Sigmoid colon (tissue), 7 donors: ENCODE results near the gene TSPAN5. TPM values are rescaled to one million over a fixed set of nuclear protein-coding genes. Genes with fewer than 3 reads are reported as not detected.
A peak's percentile ranks its signal among the peaks of the same experiment; 100 is the strongest.

Experiments used
- DNase-seq: peaks from one replicate; pipeline ENCODE4 v3.0.0-alpha.2; 2019
- H3K27ac ChIP-seq, 4 donors: fragments of 200-600 bp; sonication (generic); one replicate each; pipeline ENCODE4 v1.5.1; 2016 to 2019; ENCODE audit warnings: mild to moderate bottlenecking in 1 of 4
- H3K27me3 ChIP-seq, 3 donors: fragments of 200-600 bp; sonication (generic); one replicate each; pipeline ENCODE4 v1.5.1; 2019; ENCODE audit warnings: mild to moderate bottlenecking in 1 of 3
- H3K36me3 ChIP-seq, 4 donors: fragments of 200-600 bp; sonication (generic); one replicate each; pipeline ENCODE4 v1.5.1; 2016 to 2019
- H3K4me1 ChIP-seq, 4 donors: fragments of 200-600 bp; sonication (generic); one replicate each; pipeline ENCODE4 v1.5.1; 2017 to 2019
- H3K4me3 ChIP-seq, 4 donors: fragments of 200-600 bp; sonication (generic); one replicate each; pipeline ENCODE4 v1.5.1; 2017 to 2019; ENCODE audit warnings: mild to moderate bottlenecking in 2 of 4, moderate library complexity in 1 of 4
- H3K9me3 ChIP-seq, 4 donors: fragments of 200-600 bp in 3 of 4; sonication (generic) in 3 of 4; one replicate each; pipeline versions ENCODE4 v1.5.1 to v1.6.1; 2013 to 2019
- CTCF ChIP-seq, 4 experiments: fragments of 450-650 bp in 3 of 4; fragments of 200-600 bp in 1 of 4; IDR thresholded peaks; one replicate each; pipeline ENCODE4 v1.5.1; 2016 to 2019; ENCODE audit warnings: antibody characterized with exemption in 4 of 4, mild to moderate bottlenecking in 3 of 4, moderate library complexity in 2 of 4
- EP300 ChIP-seq, 4 donors: sonication (generic); formaldehyde crosslinking; IDR thresholded peaks; one replicate each; pipeline ENCODE4 v1.6.1; 2017; ENCODE audit warnings: antibody characterized with exemption in 4 of 4
- POLR2A ChIP-seq, 2 donors: fragments of 450-650 bp; IDR thresholded peaks; one replicate each; pipeline ENCODE4 v1.6.1; 2016; ENCODE audit warnings: antibody characterized with exemption in 2 of 2, mild to moderate bottlenecking in 2 of 2, moderate library complexity in 2 of 2
- POLR2AphosphoS5 ChIP-seq, 4 donors: sonication (generic); formaldehyde crosslinking; IDR thresholded peaks; one replicate each; pipeline ENCODE4 v1.6.1; 2017; ENCODE audit warnings: antibody characterized with exemption in 4 of 4
- WGBS, 2 donors: extraction: QIAGEN DNeasy Blood & Tissue Kit; methylation state at CpG; one replicate each; pipeline ENCODE4 v1.1.7; 2013; 5-methylcytosine and 5-hydroxymethylcytosine counted together
- intact Hi-C: fragments of 100-400 bp; cut with DNase I; formaldehyde crosslinking; loops from one replicate; pipeline ENCODE4 v1.15.1; 2023
- polyA plus RNA-seq, 3 donors: library from polyadenylated mRNA; stranded (reverse); fragments of 200-250 nt; gene quantifications; one replicate each; pipeline ENCODE4 v1.2.3, GENCODE V29; 2013
- total RNA-seq, 4 donors: library from RNA; depleted of rRNA; stranded (reverse); fragments of >200 nt; gene quantifications; one replicate each; pipeline ENCODE4 v1.1.0, GENCODE V29; 2016
- donor health status: healthy with polysubstance abuse.
- donor health status: Bipolar disorder and iron deficiency.
- donor health status: healthy.

The TSPAN5 gene
- total and polyA plus RNA-seq, 7 donors = 1.2 to 18.6 (median 11.2) TPM

GRCh38 chr4:98627531-98628257 is 30.7 kb downstream of the TSPAN5 start:
- Histone ChIP-seq H3K27me3 (no peaks in the 10 kb centered on the region), H3K4me1 (peaks cover 0 to 55% (median 47%) of the 10 kb centered on the region in 4 donors), H3K9me3 (no peaks in the 10 kb centered on the region), H3K36me3 (no peaks in the 10 kb centered on the region), H3K27ac (peak overlapping the region; percentile 32 to 64 (median 59)), H3K4me3 (no peak overlapping the region)
- TF ChIP-seq EP300 (IDR thresholded peaks at IDR 0.05) = no peak
- TF ChIP-seq POLR2AphosphoS5 (IDR thresholded peaks at IDR 0.05) = no peak
- TF ChIP-seq POLR2A (IDR thresholded peaks at IDR 0.05) = no peak
- TF ChIP-seq CTCF (IDR thresholded peaks at IDR 0.05) = no peak
- intact Hi-C loops = no loop called here
- no peak for DNase-seq
- WGBS, 2 donors = 41 to 55% methylated on average over 3 of the region's 3 CpGs

- WGBS, 2 donors = 77 to 89% methylated on average over 4 of the region's 4 CpGs
- Histone ChIP-seq H3K4me1 (peaks cover 0 to 55% (median 46%) of the 10 kb centered on the region in 4 donors), H3K27ac (peak overlapping the region; percentile 1 to 64 (median 59)), H3K36me3 (no peaks in the 10 kb centered on the region), H3K9me3 (no peaks in the 10 kb centered on the region), H3K27me3 (no peaks in the 10 kb centered on the region), H3K4me3 (no peak overlapping the region)
- intact Hi-C loops = no loop called here
- no peak for DNase-seq
- TF ChIP-seq EP300 (IDR thresholded peaks at IDR 0.05) = no peak
- no peak for TF ChIP-seq POLR2A (IDR thresholded peaks at IDR 0.05)
- TF ChIP-seq CTCF (IDR thresholded peaks at IDR 0.05) = no peak
- TF ChIP-seq POLR2AphosphoS5 (IDR thresholded peaks at IDR 0.05) = no peak
Measured at GRCh38 chr4:98626350-98626749, 32.1 kb downstream of the TSPAN5 start.

GRCh38 chr4:98625920-98626319 is 32.5 kb downstream of the TSPAN5 start:
- Histone ChIP-seq H3K4me1 (peaks cover 0 to 52% (median 44%) of the 10 kb centered on the region in 4 donors), H3K9me3 (no peaks in the 10 kb centered on the region), H3K36me3 (no peaks in the 10 kb centered on the region), H3K4me3 (no peak overlapping the region), H3K27ac (peak overlapping the region; percentile 1 to 64 (median 59)), H3K27me3 (no peaks in the 10 kb centered on the region)
- WGBS, 2 donors = 83 to 85% methylated on average over 2 of the region's 2 CpGs
- no peak for DNase-seq
- intact Hi-C loops = no loop called here
- TF ChIP-seq CTCF (IDR thresholded peaks at IDR 0.05) = no peak
- no peak for TF ChIP-seq POLR2AphosphoS5 (IDR thresholded peaks at IDR 0.05)
- TF ChIP-seq EP300 (IDR thresholded peaks at IDR 0.05) = no peak
- TF ChIP-seq POLR2A (IDR thresholded peaks at IDR 0.05) = no peak

- intact Hi-C loops = no loop called here
- Histone ChIP-seq H3K4me3 (no peak overlapping the region), H3K27ac (peak overlapping the region in 2 of 4 donors; percentile 2 to 63), H3K9me3 (no peaks in the 10 kb centered on the region), H3K36me3 (no peaks in the 10 kb centered on the region), H3K4me1 (peaks cover 0 to 47% (median 40%) of the 10 kb centered on the region in 4 donors), H3K27me3 (no peaks in the 10 kb centered on the region)
- 59 to 80% methylated on average over 4 of the region's 4 CpGs for WGBS, 2 donors
- no peak for DNase-seq
- TF ChIP-seq POLR2AphosphoS5 (IDR thresholded peaks at IDR 0.05) (no peak), CTCF (IDR thresholded peaks at IDR 0.05) (no peak), EP300 (IDR thresholded peaks at IDR 0.05) (no peak), POLR2A (IDR thresholded peaks at IDR 0.05) (no peak)
Measured at GRCh38 chr4:98625399-98625798, 33.0 kb downstream of the TSPAN5 start.
